Sigmoid colon (tissue), 7 donors: ENCODE results near the gene REC114. TPM values are rescaled to one million over a fixed set of nuclear protein-coding genes. Genes with fewer than 3 reads are reported as not detected.
"Not testable (repeated sequence)": the region's sequence is repeated elsewhere in the genome, so short reads cannot be mapped to it uniquely, and the experiment has no call there.

Experiments
- DNase-seq: peaks from one replicate; pipeline ENCODE4 v3.0.0-alpha.2; 2019
- H3K27ac ChIP-seq, 4 donors: fragments of 200-600 bp; sonication (generic); one replicate each; pipeline ENCODE4 v1.5.1; 2016 to 2019; ENCODE audit warnings: mild to moderate bottlenecking in 1 of 4
- H3K27me3 ChIP-seq, 3 donors: fragments of 200-600 bp; sonication (generic); one replicate each; pipeline ENCODE4 v1.5.1; 2019; ENCODE audit warnings: mild to moderate bottlenecking in 1 of 3
- H3K36me3 ChIP-seq, 4 donors: fragments of 200-600 bp; sonication (generic); one replicate each; pipeline ENCODE4 v1.5.1; 2016 to 2019
- H3K4me1 ChIP-seq, 4 donors: fragments of 200-600 bp; sonication (generic); one replicate each; pipeline ENCODE4 v1.5.1; 2017 to 2019
- H3K4me3 ChIP-seq, 4 donors: fragments of 200-600 bp; sonication (generic); one replicate each; pipeline ENCODE4 v1.5.1; 2017 to 2019; ENCODE audit warnings: mild to moderate bottlenecking in 2 of 4, moderate library complexity in 1 of 4
- H3K9me3 ChIP-seq, 4 donors: fragments of 200-600 bp in 3 of 4; sonication (generic) in 3 of 4; one replicate each; pipeline versions ENCODE4 v1.5.1 to v1.6.1; 2013 to 2019
- EP300 ChIP-seq, 4 donors: sonication (generic); formaldehyde crosslinking; IDR thresholded peaks; one replicate each; pipeline ENCODE4 v1.6.1; 2017; ENCODE audit warnings: antibody characterized with exemption in 4 of 4
- POLR2A ChIP-seq, 2 donors: fragments of 450-650 bp; IDR thresholded peaks; one replicate each; pipeline ENCODE4 v1.6.1; 2016; ENCODE audit warnings: antibody characterized with exemption in 2 of 2, mild to moderate bottlenecking in 2 of 2, moderate library complexity in 2 of 2
- POLR2AphosphoS5 ChIP-seq, 4 donors: sonication (generic); formaldehyde crosslinking; IDR thresholded peaks; one replicate each; pipeline ENCODE4 v1.6.1; 2017; ENCODE audit warnings: antibody characterized with exemption in 4 of 4
- WGBS, 2 donors: extraction: QIAGEN DNeasy Blood & Tissue Kit; methylation state at CpG; one replicate each; pipeline ENCODE4 v1.1.7; 2013; 5-methylcytosine and 5-hydroxymethylcytosine counted together
- intact Hi-C: fragments of 100-400 bp; cut with DNase I; formaldehyde crosslinking; loops from one replicate; pipeline ENCODE4 v1.15.1; 2023
- polyA plus RNA-seq, 3 donors: library from polyadenylated mRNA; stranded (reverse); fragments of 200-250 nt; gene quantifications; one replicate each; pipeline ENCODE4 v1.2.3, GENCODE V29; 2013
- total RNA-seq, 4 donors: library from RNA; depleted of rRNA; stranded (reverse); fragments of >200 nt; gene quantifications; one replicate each; pipeline ENCODE4 v1.1.0, GENCODE V29; 2016
- TF ChIP-seq, protein P1 (sequence below), 4 experiments: fragments of 450-650 bp in 3 of 4; fragments of 200-600 bp in 1 of 4; IDR thresholded peaks; one replicate each; pipeline ENCODE4 v1.5.1; 2016 to 2019; ENCODE audit warnings: antibody characterized with exemption in 4 of 4, mild to moderate bottlenecking in 3 of 4, moderate library complexity in 2 of 4
- donor health status: healthy with polysubstance abuse.
- donor health status: Bipolar disorder and iron deficiency.
- donor health status: healthy.

REC114 gene
- total and polyA plus RNA-seq, 7 donors, result not detected

DNA sequence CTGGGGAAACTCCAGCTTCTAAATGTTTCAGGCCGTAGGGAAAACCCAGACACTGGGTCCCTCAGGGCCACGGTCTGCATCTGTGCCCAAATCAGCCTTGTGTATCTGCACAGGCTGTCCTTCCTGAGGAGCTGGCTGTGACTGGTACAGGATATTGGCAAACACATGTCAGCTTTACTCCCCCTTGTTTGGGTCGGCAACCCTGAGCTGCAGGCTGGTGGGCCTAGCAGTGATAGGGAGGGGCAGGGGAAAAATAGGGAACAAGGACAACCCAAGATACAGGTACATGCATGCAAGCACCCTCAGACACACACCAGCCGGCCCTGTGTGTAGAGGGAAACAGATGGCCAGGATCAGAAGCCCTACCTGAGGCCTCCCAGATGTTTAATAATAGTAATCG is 45.5 kb upstream of the REC114 start:
- Histone ChIP-seq H3K27me3 (peaks cover 0 to 9% (median 7%) of the 10 kb centered on the region in 3 donors), H3K4me1 (no peaks in the 10 kb centered on the region), H3K4me3 (no peak overlapping the region), H3K36me3 (no peaks in the 10 kb centered on the region), H3K9me3 (no peaks in the 10 kb centered on the region), H3K27ac (no peak overlapping the region)
- WGBS, 2 donors, result 66 to 80% methylated on average over 5 of the region's 5 CpGs
- TF ChIP-seq POLR2A (IDR thresholded peaks at IDR 0.05) (no peak), EP300 (IDR thresholded peaks at IDR 0.05) (no peak), POLR2AphosphoS5 (IDR thresholded peaks at IDR 0.05) (no peak)
- TF ChIP-seq, protein P1, sequence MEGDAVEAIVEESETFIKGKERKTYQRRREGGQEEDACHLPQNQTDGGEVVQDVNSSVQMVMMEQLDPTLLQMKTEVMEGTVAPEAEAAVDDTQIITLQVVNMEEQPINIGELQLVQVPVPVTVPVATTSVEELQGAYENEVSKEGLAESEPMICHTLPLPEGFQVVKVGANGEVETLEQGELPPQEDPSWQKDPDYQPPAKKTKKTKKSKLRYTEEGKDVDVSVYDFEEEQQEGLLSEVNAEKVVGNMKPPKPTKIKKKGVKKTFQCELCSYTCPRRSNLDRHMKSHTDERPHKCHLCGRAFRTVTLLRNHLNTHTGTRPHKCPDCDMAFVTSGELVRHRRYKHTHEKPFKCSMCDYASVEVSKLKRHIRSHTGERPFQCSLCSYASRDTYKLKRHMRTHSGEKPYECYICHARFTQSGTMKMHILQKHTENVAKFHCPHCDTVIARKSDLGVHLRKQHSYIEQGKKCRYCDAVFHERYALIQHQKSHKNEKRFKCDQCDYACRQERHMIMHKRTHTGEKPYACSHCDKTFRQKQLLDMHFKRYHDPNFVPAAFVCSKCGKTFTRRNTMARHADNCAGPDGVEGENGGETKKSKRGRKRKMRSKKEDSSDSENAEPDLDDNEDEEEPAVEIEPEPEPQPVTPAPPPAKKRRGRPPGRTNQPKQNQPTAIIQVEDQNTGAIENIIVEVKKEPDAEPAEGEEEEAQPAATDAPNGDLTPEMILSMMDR (IDR thresholded peaks at IDR 0.05), result no peak
- intact Hi-C loops, result no loop called here
- DNase-seq, result no peak

DNA sequence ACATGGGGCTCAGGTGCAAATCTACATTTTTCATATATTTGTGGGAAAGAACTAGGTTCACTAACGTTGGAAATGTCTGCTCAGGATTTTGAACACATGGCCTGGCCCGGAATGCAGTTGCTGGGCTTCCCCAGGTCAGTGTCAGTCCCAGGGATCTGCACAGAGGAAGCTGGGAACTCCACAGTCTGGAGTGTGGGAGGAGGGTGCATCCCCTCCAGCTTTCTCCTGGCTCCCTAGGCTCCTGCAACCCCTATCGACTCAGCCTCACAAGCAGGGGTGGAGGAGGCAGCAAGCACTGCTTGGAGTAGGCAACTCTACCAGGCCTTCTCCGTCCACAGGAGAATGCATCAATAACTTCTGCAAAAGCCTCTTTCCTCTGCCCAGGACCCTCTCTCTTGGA is 44.1 kb upstream of the REC114 start:
- Histone ChIP-seq H3K4me1 (no peaks in the 10 kb centered on the region), H3K27ac (no peak overlapping the region), H3K4me3 (no peak overlapping the region), H3K36me3 (no peaks in the 10 kb centered on the region), H3K9me3 (no peaks in the 10 kb centered on the region), H3K27me3 (peaks cover 0 to 4% (median 0%) of the 10 kb centered on the region in 3 donors)
- no peak for TF ChIP-seq POLR2A (IDR thresholded peaks at IDR 0.05)
- no peak for TF ChIP-seq POLR2AphosphoS5 (IDR thresholded peaks at IDR 0.05)
- TF ChIP-seq, protein P1 (IDR thresholded peaks at IDR 0.05), result no peak
- no peak for TF ChIP-seq EP300 (IDR thresholded peaks at IDR 0.05)
- intact Hi-C loops, result no loop called here
- 82 to 91% methylated on average over 4 of the region's 4 CpGs for WGBS, 2 donors
- no peak for DNase-seq

DNA sequence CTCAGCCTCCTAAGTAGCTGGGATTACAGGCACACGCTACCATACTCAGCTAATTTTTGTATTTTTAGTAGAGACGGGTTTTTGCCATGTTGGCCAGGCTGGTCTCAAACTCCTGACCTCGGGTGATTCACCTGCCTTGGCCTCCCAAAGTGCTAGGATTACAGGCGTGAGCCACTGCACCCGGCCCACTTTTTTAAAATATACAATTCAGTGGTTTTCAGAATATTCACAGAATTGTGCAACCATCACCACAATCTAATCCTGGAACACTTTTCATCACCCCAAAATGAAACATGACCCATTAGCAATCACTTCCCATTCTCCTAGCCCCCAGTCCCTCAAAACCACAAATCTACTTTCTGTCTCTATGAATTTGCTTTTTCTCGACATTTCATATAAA is 42.7 kb upstream of the REC114 start:
- 74 to 77% methylated on average over 6 of the region's 6 CpGs for WGBS, 2 donors
- H3K9me3 ChIP-seq, H3K27me3 ChIP-seq, DNase-seq, H3K4me3 ChIP-seq, H3K4me1 ChIP-seq, H3K27ac ChIP-seq, intact Hi-C loops, H3K36me3 ChIP-seq: not testable (repeated sequence)

DNA sequence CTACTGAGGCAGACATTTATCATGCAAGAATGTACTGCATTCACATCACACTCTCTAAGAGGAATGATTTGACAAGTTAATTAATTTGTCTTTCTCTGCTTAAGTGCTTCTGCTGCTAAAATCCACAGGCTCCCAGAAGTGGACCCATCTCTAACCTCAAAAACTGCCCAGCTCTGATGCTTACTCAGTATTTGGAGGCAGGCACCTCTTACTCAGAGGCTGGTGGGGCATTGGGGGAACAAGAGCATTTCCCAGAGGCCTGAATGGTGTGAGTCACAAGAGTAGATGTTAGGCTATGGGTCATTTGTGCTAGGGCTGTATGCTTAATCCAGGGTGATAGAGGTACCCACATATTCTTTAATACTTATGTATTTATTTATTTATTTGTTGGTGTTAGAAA is 39.8 kb upstream of the REC114 start:
- Histone ChIP-seq H3K4me1 (no peaks in the 10 kb centered on the region), H3K27ac (no peak overlapping the region), H3K27me3 (no peaks in the 10 kb centered on the region), H3K4me3 (no peak overlapping the region), H3K9me3 (no peaks in the 10 kb centered on the region), H3K36me3 (no peaks in the 10 kb centered on the region)
- no peak for DNase-seq
- intact Hi-C loops, result no loop called here
- TF ChIP-seq EP300 (IDR thresholded peaks at IDR 0.05) (no peak), POLR2AphosphoS5 (IDR thresholded peaks at IDR 0.05) (no peak), POLR2A (IDR thresholded peaks at IDR 0.05) (no peak)
- TF ChIP-seq, protein P1 (IDR thresholded peaks at IDR 0.05), result no peak

DNA sequence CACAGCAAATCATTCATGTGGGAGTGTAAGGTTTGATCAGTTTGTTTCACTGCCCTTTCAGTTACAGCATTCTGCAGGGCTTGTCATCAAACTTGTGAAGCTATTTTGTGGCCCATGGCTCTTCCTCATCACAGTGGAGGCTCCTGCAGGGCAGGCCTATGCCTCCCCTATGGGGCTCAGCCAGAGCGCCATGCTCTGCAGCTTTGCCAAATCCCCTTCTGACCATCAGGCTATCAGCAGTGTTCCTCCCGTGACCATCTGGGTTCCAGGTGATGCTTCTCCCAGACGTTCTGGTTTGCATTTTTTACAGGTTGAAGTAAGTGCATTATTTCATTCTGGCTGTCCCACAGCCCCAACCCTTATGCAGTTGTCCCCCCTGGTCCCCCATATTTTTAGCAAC is 28.1 kb upstream of the REC114 start:
- intact Hi-C loops, result no loop called here
- H3K4me1 ChIP-seq, result no peaks in the 10 kb centered on the region
- H3K36me3 ChIP-seq, result no peaks in the 10 kb centered on the region
- TF ChIP-seq POLR2AphosphoS5 (IDR thresholded peaks at IDR 0.05) (no peak), POLR2A (IDR thresholded peaks at IDR 0.05) (no peak), EP300 (IDR thresholded peaks at IDR 0.05) (no peak)
- TF ChIP-seq, protein P1 (IDR thresholded peaks at IDR 0.05), result no peak
- no peaks in the 10 kb centered on the region for H3K27me3 ChIP-seq
- no peak overlapping the region for H3K4me3 ChIP-seq
- WGBS, 2 donors, result 74 to 77% methylated on average over 3 of the region's 3 CpGs
- H3K9me3 ChIP-seq, result no peaks in the 10 kb centered on the region
- DNase-seq, result no peak
- no peak overlapping the region for H3K27ac ChIP-seq
